ENCODE measurements around the gene C1QB. TPM values are rescaled to one million over a fixed set of nuclear protein-coding genes. Genes with fewer than 3 reads are reported as not detected.

Gene C1QB
- total RNA-seq, 2 donors from 2014 or later: not detected

GRCh38 chr1:22637907-22638445 is 15.1 kb upstream of the C1QB start:
- H3K36me3 ChIP-seq (ENCODE audit: control insufficient read depth, insufficient read depth, low read length): no peaks in the 10 kb centered on the region
- Mint-ChIP-seq H3K27me3 (ENCODE audit: insufficient read depth) (no peaks in the 10 kb centered on the region), H3K9me3 (peaks cover 5% of the 10 kb centered on the region), H3K36me3 (ENCODE audit: low read depth) (no peaks in the 10 kb centered on the region), H3K4me3 (no peak overlapping the region), H3K4me1 (peaks cover 5% of the 10 kb centered on the region), H3K27ac (no peak overlapping the region)
- 74 to 86% methylated on average over 3 of the region's 3 CpGs for WGBS, 2 experiments (ENCODE audit: insufficient coverage in 1 of 2, insufficient read length in 1 of 2)
- no peak overlapping the region for H3K4me3 ChIP-seq (ENCODE audit: low read length)
- no peak overlapping the region for H3K9ac ChIP-seq (ENCODE audit: extremely low read depth, low read length, poor library complexity, severe bottlenecking)
- H3K27me3 ChIP-seq (ENCODE audit: control insufficient read depth, insufficient read depth, low read length, poor library complexity, severe bottlenecking): no peaks in the 10 kb centered on the region
- no peak for TF ChIP-seq CTCF (conservative IDR thresholded peaks at IDR 0.05)
- H3K9me3 ChIP-seq (ENCODE audit: control insufficient read depth, low read length): no peaks in the 10 kb centered on the region
- no peak for DNase-seq
- H3K27ac ChIP-seq (ENCODE audit: low read depth, low read length): no peak overlapping the region
- no peaks in the 10 kb centered on the region for H3K4me1 ChIP-seq (ENCODE audit: control insufficient read depth, insufficient read depth, low read length)

- peaks cover 5% of the 10 kb centered on the region for H3K4me1 Mint-ChIP-seq
- no peak overlapping the region for H3K4me3 Mint-ChIP-seq
- no peak for TF ChIP-seq CTCF (conservative IDR thresholded peaks at IDR 0.05)
- H3K27me3 ChIP-seq (ENCODE audit: control insufficient read depth, insufficient read depth, low read length, poor library complexity, severe bottlenecking): no peaks in the 10 kb centered on the region
- DNase-seq: no peak
- H3K9me3 Mint-ChIP-seq: peaks cover 5% of the 10 kb centered on the region
- no peaks in the 10 kb centered on the region for H3K27me3 Mint-ChIP-seq (ENCODE audit: insufficient read depth)
- H3K4me3 ChIP-seq (ENCODE audit: low read length): no peak overlapping the region
- no peaks in the 10 kb centered on the region for H3K36me3 ChIP-seq (ENCODE audit: control insufficient read depth, insufficient read depth, low read length)
- peak overlapping the region; percentile 77 for H3K27ac Mint-ChIP-seq
- no peak overlapping the region for H3K9ac ChIP-seq (ENCODE audit: extremely low read depth, low read length, poor library complexity, severe bottlenecking)
- no peak overlapping the region for H3K27ac ChIP-seq (ENCODE audit: low read depth, low read length)
- no peaks in the 10 kb centered on the region for H3K9me3 ChIP-seq (ENCODE audit: control insufficient read depth, low read length)
- WGBS, 2 experiments (ENCODE audit: insufficient coverage in 1 of 2, insufficient read length in 1 of 2): 95 to 96% methylated on average over 13 to 23 of the region's 23 CpGs
- H3K4me1 ChIP-seq (ENCODE audit: control insufficient read depth, insufficient read depth, low read length): no peaks in the 10 kb centered on the region
- H3K36me3 Mint-ChIP-seq (ENCODE audit: low read depth): no peaks in the 10 kb centered on the region
Measured at GRCh38 chr1:22638476-22639234, 14.4 kb upstream of the C1QB start.

GRCh38 chr1:22639286-22639685 is 13.8 kb upstream of the C1QB start:
- H3K36me3 Mint-ChIP-seq (ENCODE audit: low read depth): no peaks in the 10 kb centered on the region
- WGBS, 2 experiments (ENCODE audit: insufficient coverage in 1 of 2, insufficient read length in 1 of 2): 52 to 54% methylated on average over 4 to 8 of the region's 8 CpGs
- H3K27me3 Mint-ChIP-seq (ENCODE audit: insufficient read depth): no peaks in the 10 kb centered on the region
- H3K9ac ChIP-seq (ENCODE audit: extremely low read depth, low read length, poor library complexity, severe bottlenecking): no peak overlapping the region
- peaks cover 5% of the 10 kb centered on the region for H3K9me3 Mint-ChIP-seq
- H3K27me3 ChIP-seq (ENCODE audit: control insufficient read depth, insufficient read depth, low read length, poor library complexity, severe bottlenecking): no peaks in the 10 kb centered on the region
- peaks cover 5% of the 10 kb centered on the region for H3K4me1 Mint-ChIP-seq
- H3K36me3 ChIP-seq (ENCODE audit: control insufficient read depth, insufficient read depth, low read length): no peaks in the 10 kb centered on the region
- H3K4me1 ChIP-seq (ENCODE audit: control insufficient read depth, insufficient read depth, low read length): no peaks in the 10 kb centered on the region
- peak; percentile 55 for TF ChIP-seq CTCF (conservative IDR thresholded peaks at IDR 0.05)
- no peaks in the 10 kb centered on the region for H3K9me3 ChIP-seq (ENCODE audit: control insufficient read depth, low read length)
- peak overlapping the region; percentile 77 for H3K27ac Mint-ChIP-seq
- no peak overlapping the region for H3K4me3 Mint-ChIP-seq
- H3K4me3 ChIP-seq (ENCODE audit: low read length): no peak overlapping the region
- peak; percentile 89 for DNase-seq
- no peak overlapping the region for H3K27ac ChIP-seq (ENCODE audit: low read depth, low read length)
